ENCODE measurements around the gene ELAC2. TPM values are rescaled to one million over a fixed set of nuclear protein-coding genes. Genes with fewer than 3 reads are reported as not detected.
A peak's percentile ranks its signal among the peaks of the same experiment; 100 is the strongest.

ELAC2 gene
- total RNA-seq, 4 donors from 2014 or later = 60.8 to 89.5 (median 77.9) TPM

GRCh38 chr17:13024526-13025257 is 6.9 kb upstream of the ELAC2 start:
- TF ChIP-seq, protein P1, sequence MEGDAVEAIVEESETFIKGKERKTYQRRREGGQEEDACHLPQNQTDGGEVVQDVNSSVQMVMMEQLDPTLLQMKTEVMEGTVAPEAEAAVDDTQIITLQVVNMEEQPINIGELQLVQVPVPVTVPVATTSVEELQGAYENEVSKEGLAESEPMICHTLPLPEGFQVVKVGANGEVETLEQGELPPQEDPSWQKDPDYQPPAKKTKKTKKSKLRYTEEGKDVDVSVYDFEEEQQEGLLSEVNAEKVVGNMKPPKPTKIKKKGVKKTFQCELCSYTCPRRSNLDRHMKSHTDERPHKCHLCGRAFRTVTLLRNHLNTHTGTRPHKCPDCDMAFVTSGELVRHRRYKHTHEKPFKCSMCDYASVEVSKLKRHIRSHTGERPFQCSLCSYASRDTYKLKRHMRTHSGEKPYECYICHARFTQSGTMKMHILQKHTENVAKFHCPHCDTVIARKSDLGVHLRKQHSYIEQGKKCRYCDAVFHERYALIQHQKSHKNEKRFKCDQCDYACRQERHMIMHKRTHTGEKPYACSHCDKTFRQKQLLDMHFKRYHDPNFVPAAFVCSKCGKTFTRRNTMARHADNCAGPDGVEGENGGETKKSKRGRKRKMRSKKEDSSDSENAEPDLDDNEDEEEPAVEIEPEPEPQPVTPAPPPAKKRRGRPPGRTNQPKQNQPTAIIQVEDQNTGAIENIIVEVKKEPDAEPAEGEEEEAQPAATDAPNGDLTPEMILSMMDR (IDR thresholded peaks at IDR 0.05) = peak in 1 of 3 donors; percentile 49
- peak; percentile 72 for ATAC-seq (ENCODE audit: low FRiP score)
- DNase-seq (ENCODE audit: low spot score) = no peak

DNA sequence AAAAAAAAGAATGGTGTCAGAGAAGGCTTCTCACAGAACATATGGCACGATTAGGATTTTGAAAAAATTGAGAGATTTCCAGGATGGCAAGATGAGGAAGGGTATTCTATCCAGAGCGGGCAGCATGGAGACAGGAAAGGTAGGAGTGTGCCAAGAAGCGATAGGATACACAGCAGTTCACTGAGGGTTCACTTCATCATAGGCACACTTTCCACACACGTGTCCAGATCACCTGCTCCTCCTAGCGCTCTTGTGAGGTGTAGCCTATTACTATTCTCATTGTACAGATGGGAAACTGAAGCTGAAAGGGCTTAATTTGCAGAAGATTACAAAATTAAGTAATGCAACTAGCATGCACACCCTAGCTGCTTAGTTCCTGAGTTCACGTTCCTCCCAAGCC is 6.2 kb upstream of the ELAC2 start:
- TF ChIP-seq, protein P1 (IDR thresholded peaks at IDR 0.05) = no peak
- DNase-seq (ENCODE audit: low spot score) = no peak
- no peak for ATAC-seq (ENCODE audit: low FRiP score)

- no peak for DNase-seq (ENCODE audit: low spot score)
- TF ChIP-seq, protein P1 (IDR thresholded peaks at IDR 0.05) = no peak
- ATAC-seq (ENCODE audit: low FRiP score) = peak; percentile 19
Observed at GRCh38 chr17:13016881-13017654, 759 bp downstream of the ELAC2 start.

- ATAC-seq (ENCODE audit: low FRiP score) (no peak), DNase-seq (ENCODE audit: low spot score) (no peak)
- TF ChIP-seq, protein P1 (IDR thresholded peaks at IDR 0.05) = no peak
Observed at GRCh38 chr17:13014801-13015200, 3.0 kb downstream of the ELAC2 start.

DNA sequence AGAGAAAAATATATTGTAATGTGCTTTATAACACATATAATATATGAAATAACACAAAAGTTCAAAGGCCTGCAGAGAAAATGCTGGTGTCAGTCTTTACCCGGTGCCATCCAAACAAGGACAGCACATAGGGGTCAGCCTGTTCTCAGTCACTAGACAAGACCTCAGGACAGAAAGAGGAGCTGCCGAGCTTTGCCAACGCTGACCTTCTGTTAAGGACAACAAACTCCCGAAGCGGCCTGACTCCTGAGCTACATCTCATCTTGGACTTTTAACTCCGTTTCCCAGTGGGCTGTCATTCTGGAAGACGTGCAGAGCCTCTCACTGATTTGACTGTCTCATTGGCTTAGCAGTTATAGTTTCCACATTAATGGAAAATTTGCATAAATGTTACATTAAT is 6.9 kb downstream of the ELAC2 start:
- DNase-seq (ENCODE audit: low spot score) = no peak

DNA sequence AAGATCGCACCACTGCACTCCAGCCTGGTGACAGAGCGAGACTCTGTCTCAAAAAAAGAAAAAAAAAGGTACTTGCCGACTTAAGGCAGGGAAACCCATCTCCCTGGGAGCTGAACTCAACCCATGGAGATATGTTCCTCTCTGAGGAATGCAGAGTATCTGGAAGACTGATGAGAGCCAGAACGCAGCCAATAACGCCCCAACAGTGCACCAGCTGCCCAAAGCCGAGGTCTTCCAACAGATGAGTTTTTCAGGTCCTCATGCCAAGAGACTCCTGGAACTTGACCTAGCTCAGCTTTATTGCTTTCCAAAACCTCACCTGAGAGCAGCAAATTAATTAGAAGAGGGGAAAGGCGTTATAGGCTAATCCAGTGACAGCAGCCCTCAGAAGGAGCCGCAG is 9.4 kb downstream of the ELAC2 start:
- TF ChIP-seq, protein P1 (IDR thresholded peaks at IDR 0.05) = no peak

More for the DNA sequence above, 6.9 kb downstream of the ELAC2 start:
- no peak for ATAC-seq (ENCODE audit: low FRiP score)
- TF ChIP-seq, protein P1 (IDR thresholded peaks at IDR 0.05) = no peak

More for the DNA sequence above, 9.4 kb downstream of the ELAC2 start:
- DNase-seq (ENCODE audit: low spot score) (no peak), ATAC-seq (ENCODE audit: low FRiP score) (no peak)

Data from omental fat pad (tissue), 4 donors.